Gastroesophageal sphincter (tissue), 3 donors: ENCODE data around the gene APPL2.

Experiments
- POLR2A ChIP-seq, 2 donors: fragments of 450-650 bp; IDR thresholded peaks; one replicate each; pipeline ENCODE4 v1.6.1; 2017; ENCODE audit warnings: antibody characterized with exemption in 2 of 2, mild to moderate bottlenecking in 2 of 2, moderate library complexity in 1 of 2
- TF ChIP-seq, protein P1 (sequence below), 4 experiments: fragments of 200-600 bp in 2 of 4; fragments of 450-650 bp in 2 of 4; sonication (generic) in 1 of 4; IDR thresholded peaks; one replicate each; pipeline ENCODE4 v1.5.1; 2017 to 2019; ENCODE audit warnings: antibody characterized with exemption in 4 of 4, mild to moderate bottlenecking in 2 of 4, moderate library complexity in 2 of 4

GRCh38 chr12:105275997-105276733, 40.2 kb upstream of the APPL2 start:
- TF ChIP-seq, protein P1, sequence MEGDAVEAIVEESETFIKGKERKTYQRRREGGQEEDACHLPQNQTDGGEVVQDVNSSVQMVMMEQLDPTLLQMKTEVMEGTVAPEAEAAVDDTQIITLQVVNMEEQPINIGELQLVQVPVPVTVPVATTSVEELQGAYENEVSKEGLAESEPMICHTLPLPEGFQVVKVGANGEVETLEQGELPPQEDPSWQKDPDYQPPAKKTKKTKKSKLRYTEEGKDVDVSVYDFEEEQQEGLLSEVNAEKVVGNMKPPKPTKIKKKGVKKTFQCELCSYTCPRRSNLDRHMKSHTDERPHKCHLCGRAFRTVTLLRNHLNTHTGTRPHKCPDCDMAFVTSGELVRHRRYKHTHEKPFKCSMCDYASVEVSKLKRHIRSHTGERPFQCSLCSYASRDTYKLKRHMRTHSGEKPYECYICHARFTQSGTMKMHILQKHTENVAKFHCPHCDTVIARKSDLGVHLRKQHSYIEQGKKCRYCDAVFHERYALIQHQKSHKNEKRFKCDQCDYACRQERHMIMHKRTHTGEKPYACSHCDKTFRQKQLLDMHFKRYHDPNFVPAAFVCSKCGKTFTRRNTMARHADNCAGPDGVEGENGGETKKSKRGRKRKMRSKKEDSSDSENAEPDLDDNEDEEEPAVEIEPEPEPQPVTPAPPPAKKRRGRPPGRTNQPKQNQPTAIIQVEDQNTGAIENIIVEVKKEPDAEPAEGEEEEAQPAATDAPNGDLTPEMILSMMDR (IDR thresholded peaks at IDR 0.05) = no peak
- no peak for TF ChIP-seq POLR2A (IDR thresholded peaks at IDR 0.05)
